Urinary bladder (tissue), 4 donors: Measurements from ENCODE around the gene AS3MT. TPM values are rescaled to one million over a fixed set of nuclear protein-coding genes. Genes with fewer than 3 reads are reported as not detected.

Source experiments
- DNase-seq: peaks from one replicate; pipeline ENCODE4 v3.0.0-alpha.2; 2015; ENCODE audit errors: extremely low spot score
- H3K27ac ChIP-seq: one replicate; pipeline ENCODE4 v1.5.1; 2013; ENCODE audit warnings: low read depth, mild to moderate bottlenecking, moderate library complexity
- H3K36me3 ChIP-seq: one replicate; pipeline ENCODE4 v1.6.1; 2013; ENCODE audit warnings: mild to moderate bottlenecking, moderate library complexity; ENCODE audit not compliant: insufficient read depth
- H3K4me1 ChIP-seq: one replicate; pipeline ENCODE4 v1.6.1; 2013; ENCODE audit warnings: mild to moderate bottlenecking, moderate library complexity; ENCODE audit not compliant: insufficient read depth
- H3K4me3 ChIP-seq: one replicate; pipeline ENCODE4 v1.5.1; 2013; ENCODE audit warnings: low read depth, low read length
- WGBS: extraction: QIAGEN DNeasy Blood & Tissue Kit; methylation state at CpG from one replicate; pipeline ENCODE4 v1.1.7; 2013; 5-methylcytosine and 5-hydroxymethylcytosine counted together
- polyA plus RNA-seq: library from polyadenylated mRNA; stranded (reverse); fragments of 200-250 nt; gene quantifications from one replicate; pipeline ENCODE4 v1.2.3, GENCODE V29; 2013
- small RNA-seq: library from RNA; depleted of rRNA; stranded (forward); fragments of <200 nt; gene quantifications from one replicate; pipeline ENCODE3, GENCODE V24; 2014
- total RNA-seq: library from RNA; depleted of rRNA; stranded (reverse); fragments of >200 nt; gene quantifications from one replicate; pipeline ENCODE4 v1.2.3, GENCODE V29; 2014
- donor health status: healthy with polysubstance abuse.
- donor health status: healthy.

AS3MT gene
- total and polyA plus RNA-seq, 2 donors, result 3.9 to 4.1 TPM

DNA sequence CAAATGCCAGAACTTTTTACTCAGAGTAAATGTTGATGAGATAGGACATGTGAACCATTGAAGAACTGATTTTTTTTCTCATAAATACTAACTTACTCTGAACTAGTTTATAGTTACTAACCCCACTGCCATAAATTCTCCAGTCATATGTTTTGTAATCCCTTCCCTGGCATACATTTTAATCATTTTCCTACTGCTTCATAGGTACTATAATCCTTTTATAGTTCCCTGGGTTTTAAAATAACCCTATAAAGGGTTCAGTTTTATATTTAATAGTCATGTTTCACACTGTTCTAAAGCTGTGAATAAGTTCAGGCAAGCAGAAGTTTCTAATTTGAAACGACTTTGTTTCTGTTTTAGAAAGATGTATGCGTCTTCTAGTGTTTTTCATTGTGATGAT, 77.7 kb downstream of the AS3MT start:
- no peak for DNase-seq
- H3K4me1 ChIP-seq, result no peaks in the 10 kb centered on the region
- H3K36me3 ChIP-seq, result no peaks in the 10 kb centered on the region
- no peak overlapping the region for H3K4me3 ChIP-seq
- 66% methylated on average over 2 of the region's 2 CpGs for WGBS
- no peak overlapping the region for H3K27ac ChIP-seq

GRCh38 chr10:102948176-102948575, 78.9 kb downstream of the AS3MT start:
- Histone ChIP-seq H3K36me3 (no peaks in the 10 kb centered on the region), H3K4me3 (no peak overlapping the region), H3K27ac (no peak overlapping the region), H3K4me1 (no peaks in the 10 kb centered on the region)
- DNase-seq, result no peak
- 90% methylated on average over 4 of the region's 4 CpGs for WGBS

DNA sequence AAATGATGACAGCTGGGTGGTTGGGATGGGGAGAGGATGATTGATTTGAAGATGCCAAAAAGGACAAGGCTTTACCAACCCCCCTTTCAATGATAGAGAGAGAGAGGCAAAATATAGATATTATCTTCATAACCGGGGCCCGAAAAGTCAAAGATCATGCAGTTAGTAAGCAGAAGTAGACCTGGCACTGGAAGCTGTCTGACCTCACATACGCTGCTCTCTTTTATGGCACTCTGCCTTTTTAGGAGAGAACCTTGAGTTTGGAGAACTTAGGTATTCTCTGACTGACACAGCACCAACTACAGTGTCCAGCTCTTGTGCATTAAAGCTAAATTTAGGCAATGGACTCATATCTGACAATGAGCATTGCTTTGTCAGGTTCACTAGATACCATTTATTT, 79.5 kb downstream of the AS3MT start:
- Histone ChIP-seq H3K36me3 (no peaks in the 10 kb centered on the region), H3K4me1 (no peaks in the 10 kb centered on the region), H3K27ac (no peak overlapping the region), H3K4me3 (no peak overlapping the region)
- 92% methylated on average over 3 of the region's 3 CpGs for WGBS
- DNase-seq, result no peak

DNA sequence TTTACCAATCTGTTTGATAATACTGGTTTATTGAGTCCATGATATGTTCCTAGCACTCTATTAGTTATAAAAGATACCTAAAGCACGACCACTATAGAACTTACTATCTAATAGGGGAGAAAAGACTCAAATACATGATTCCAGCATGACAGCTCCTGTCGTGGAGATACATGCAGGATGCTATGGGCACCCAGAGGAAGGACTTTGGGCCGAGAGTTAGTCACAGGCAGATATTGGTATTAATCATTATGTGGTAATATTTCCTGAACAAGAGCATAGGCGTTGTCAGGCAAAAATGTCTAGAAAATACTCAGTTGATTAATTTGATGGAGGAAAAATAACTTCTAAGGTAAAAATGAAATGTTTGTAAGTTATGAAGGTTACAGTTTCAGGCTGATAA, 80.6 kb downstream of the AS3MT start:
- 89% methylated on average over 4 of the region's 4 CpGs for WGBS
- Histone ChIP-seq H3K27ac (no peak overlapping the region), H3K4me3 (no peak overlapping the region)

GRCh38 chr10:102951316-102951715, 82.0 kb downstream of the AS3MT start:
- H3K36me3 ChIP-seq, result no peaks in the 10 kb centered on the region
- no peak for DNase-seq
- H3K27ac ChIP-seq, result no peak overlapping the region
- 97% methylated on average over 3 of the region's 3 CpGs for WGBS
- no peak overlapping the region for H3K4me3 ChIP-seq
- H3K4me1 ChIP-seq, result no peaks in the 10 kb centered on the region

More for the DNA sequence above, 80.6 kb downstream of the AS3MT start:
- DNase-seq, result no peak
- Histone ChIP-seq H3K4me1 (no peaks in the 10 kb centered on the region), H3K36me3 (no peaks in the 10 kb centered on the region)

Small RNA genes lying within 50 kb of the gene (small RNA-seq; reads per million reads assigned to genes)
- gene AS3MT (not detected), gene RF00026 (not detected)

Other genes with a start within 250 kb of the AS3MT start
- 35.5 TPM for gene TRIM8, start 225.0 kb upstream of the AS3MT start, total RNA-seq
- gene TRIM8, start 225.0 kb upstream of the AS3MT start, polyA plus RNA-seq, result 116 TPM
- 8.5 TPM for gene ARL3, start 155.1 kb upstream of the AS3MT start, total RNA-seq
- gene ARL3, start 155.1 kb upstream of the AS3MT start, polyA plus RNA-seq, result 17.4 TPM
- 11.7 TPM for gene SFXN2, start 154.8 kb upstream of the AS3MT start, total RNA-seq
- gene SFXN2, start 154.8 kb upstream of the AS3MT start, polyA plus RNA-seq, result 4.3 TPM
- 30.1 TPM for gene WBP1L, start 125.5 kb upstream of the AS3MT start, total RNA-seq
- gene WBP1L, start 125.5 kb upstream of the AS3MT start, polyA plus RNA-seq, result 42.6 TPM
- gene CYP17A1, start 32.1 kb upstream of the AS3MT start, total RNA-seq, result not detected
- gene CYP17A1, start 32.1 kb upstream of the AS3MT start, polyA plus RNA-seq, result not detected
- gene BORCS7, start 15.2 kb upstream of the AS3MT start, total RNA-seq, result 35.7 TPM
- 38.2 TPM for gene BORCS7, start 15.2 kb upstream of the AS3MT start, polyA plus RNA-seq
- 9.0 TPM for gene CNNM2, start 48.8 kb downstream of the AS3MT start, total RNA-seq
- gene CNNM2, start 48.8 kb downstream of the AS3MT start, polyA plus RNA-seq, result 5.5 TPM